H9 (cell line): ENCODE results near the gene RHOU. TPM values are rescaled to one million over a fixed set of nuclear protein-coding genes. Genes with fewer than 3 reads are reported as not detected.

Source experiments
- DNase-seq: peaks from one replicate; pipeline ENCODE4 v3.0.0-alpha.2; 2017
- H2AFZ ChIP-seq: one replicate; pipeline ENCODE4 v1.6.1; 2013; ENCODE audit warnings: mild to moderate bottlenecking, low read length, control low read depth, moderate library complexity
- H2AK5ac ChIP-seq: 2 replicates; pipeline ENCODE4 v1.6.1; 2013; ENCODE audit warnings: low read length, control low read depth, mixed read lengths; ENCODE audit not compliant: insufficient read length
- H2BK120ac ChIP-seq: one replicate; pipeline ENCODE4 v1.6.1; 2013; ENCODE audit warnings: low read depth, mild to moderate bottlenecking, low read length, control low read depth, inconsistent platforms; ENCODE audit not compliant: poor library complexity, severe bottlenecking
- H2BK12ac ChIP-seq: 2 replicates; pipeline ENCODE4 v1.6.1; 2013; ENCODE audit warnings: low read length, control low read depth, mixed read lengths, low read depth; ENCODE audit not compliant: insufficient read length
- H2BK15ac ChIP-seq: 2 replicates; pipeline ENCODE4 v1.6.1; 2013; ENCODE audit warnings: low read depth, low read length, control low read depth
- H2BK20ac ChIP-seq: one replicate; pipeline ENCODE4 v1.6.1; 2013; ENCODE audit warnings: low read depth, mild to moderate bottlenecking, low read length, control low read depth, inconsistent platforms; ENCODE audit not compliant: poor library complexity, severe bottlenecking
- H2BK5ac ChIP-seq: 2 replicates; pipeline ENCODE4 v1.6.1; 2013; ENCODE audit warnings: low read length, control low read depth, mixed read lengths; ENCODE audit not compliant: insufficient read length
- H3K14ac ChIP-seq: 2 replicates; pipeline ENCODE4 v1.6.1; 2013; ENCODE audit warnings: low read length, control low read depth; ENCODE audit not compliant: insufficient read depth
- H3K18ac ChIP-seq: 2 replicates; pipeline ENCODE4 v1.6.1; 2013; ENCODE audit warnings: low read depth, mild to moderate bottlenecking, mixed read lengths, low read length, control low read depth; ENCODE audit not compliant: insufficient read length
- H3K23ac ChIP-seq: 2 replicates; pipeline ENCODE4 v1.6.1; 2013; ENCODE audit warnings: low read length, control low read depth, mixed read lengths, low read depth; ENCODE audit not compliant: insufficient read length
- H3K23me2 ChIP-seq: 2 replicates; pipeline ENCODE4 v1.6.1; 2013; ENCODE audit warnings: low read depth, mild to moderate bottlenecking, mixed read lengths, low read length, control low read depth; ENCODE audit not compliant: insufficient read length, poor library complexity, severe bottlenecking
- H3K27ac ChIP-seq: 2 replicates; pipeline ENCODE4 v1.5.1; 2013; ENCODE audit warnings: low read length, control low read depth, mixed read lengths, low read depth; ENCODE audit not compliant: insufficient read length
- H3K27me3 ChIP-seq: 2 replicates; pipeline ENCODE4 v1.6.1; 2013; ENCODE audit warnings: low read length, control low read depth, inconsistent platforms; ENCODE audit not compliant: insufficient read depth
- H3K4ac ChIP-seq: 2 replicates; pipeline ENCODE4 v1.6.1; 2013; ENCODE audit warnings: low read depth, mild to moderate bottlenecking, control low read depth, inconsistent platforms, low read length, moderate library complexity
- H3K4me1 ChIP-seq: 2 replicates; pipeline ENCODE4 v1.6.1; 2013; ENCODE audit warnings: low read length, control low read depth, inconsistent platforms; ENCODE audit not compliant: insufficient read depth
- H3K4me2 ChIP-seq: 2 replicates; pipeline ENCODE4 v1.6.1; 2013; ENCODE audit warnings: low read length, control low read depth, mixed read lengths; ENCODE audit not compliant: insufficient read length, insufficient read depth
- H3K56ac ChIP-seq: 2 replicates; pipeline ENCODE4 v1.6.1; 2013; ENCODE audit warnings: low read depth, mild to moderate bottlenecking, mixed read lengths, low read length, control low read depth; ENCODE audit not compliant: insufficient read length
- H3K79me1 ChIP-seq: 2 replicates; pipeline ENCODE4 v1.6.1; 2013; ENCODE audit warnings: low read depth, mild to moderate bottlenecking, moderate library complexity, low read length, control low read depth, inconsistent platforms; ENCODE audit not compliant: insufficient read depth, poor library complexity, severe bottlenecking
- H3K79me2 ChIP-seq: 2 replicates; pipeline ENCODE4 v1.6.1; 2013; ENCODE audit warnings: low read length, control low read depth, inconsistent platforms; ENCODE audit not compliant: insufficient read depth
- H3K9ac ChIP-seq: 2 replicates; pipeline ENCODE4 v1.6.1; 2013; ENCODE audit warnings: low read length, control low read depth, mixed read lengths; ENCODE audit not compliant: insufficient read length; ENCODE audit errors: extremely low read depth
- H3K9me3 ChIP-seq: one replicate; pipeline ENCODE4 v1.6.1; 2013; ENCODE audit warnings: low read depth, low read length, inconsistent platforms; ENCODE audit not compliant: control insufficient read depth
- H3T11ph ChIP-seq: one replicate; pipeline ENCODE4 v1.6.1; 2013; ENCODE audit warnings: mild to moderate bottlenecking, low read length, control low read depth, inconsistent platforms
- H4K20me1 ChIP-seq: one replicate; pipeline ENCODE4 v1.6.1; 2013; ENCODE audit not compliant: control insufficient read depth, insufficient read length, insufficient read depth
- H4K5ac ChIP-seq: 2 replicates; pipeline ENCODE4 v1.6.1; 2013; ENCODE audit warnings: low read depth, mild to moderate bottlenecking, mixed read lengths, low read length, control low read depth; ENCODE audit not compliant: insufficient read length
- H4K8ac ChIP-seq: replicated peaks from 2 replicates; pipeline ENCODE4 v1.6.1; 2013; ENCODE audit warnings: low read length, control low read depth, mixed read lengths, low read depth; ENCODE audit not compliant: insufficient read length
- H4K91ac ChIP-seq: 2 replicates; pipeline ENCODE4 v1.6.1; 2013; ENCODE audit warnings: low read depth, mild to moderate bottlenecking, moderate library complexity, mixed read lengths, low read length, control low read depth; ENCODE audit not compliant: insufficient read length
- H3K27ac Mint-ChIP-seq, 3 experiments: 2 replicates in 2 of 3; 3 replicates in 1 of 3; pipeline ENCODE4 v1.8.0; 2020 to 2021; ENCODE audit warnings: mixed read lengths in 3 of 3, mild to moderate bottlenecking in 1 of 3, moderate library complexity in 1 of 3
- H3K27me3 Mint-ChIP-seq: 2 replicates; pipeline ENCODE4 v1.8.0; 2021; ENCODE audit warnings: low read depth, mild to moderate bottlenecking, moderate library complexity, mixed read lengths
- H3K36me3 Mint-ChIP-seq, 3 experiments: 2 replicates in 2 of 3; 3 replicates in 1 of 3; pipeline ENCODE4 v1.8.0; 2020 to 2021; ENCODE audit warnings: low read depth in 3 of 3, mixed read lengths in 3 of 3; ENCODE audit not compliant: insufficient read depth in 1 of 3
- H3K4me1 Mint-ChIP-seq, 2 experiments: 2 replicates each; pipeline ENCODE4 v1.8.0; 2020; ENCODE audit warnings: mixed read lengths in 2 of 2
- H3K4me3 Mint-ChIP-seq, 2 experiments: 2 replicates in 1 of 2; 3 replicates in 1 of 2; pipeline ENCODE4 v1.8.0; 2020 to 2021; ENCODE audit warnings: mild to moderate bottlenecking in 2 of 2, mixed read lengths in 2 of 2, moderate library complexity in 1 of 2
- H3K9me3 Mint-ChIP-seq, 2 experiments: 2 replicates in 1 of 2; 3 replicates in 1 of 2; pipeline ENCODE4 v1.8.0; 2020; ENCODE audit warnings: mild to moderate bottlenecking in 2 of 2, mixed read lengths in 2 of 2, moderate library complexity in 1 of 2
- CTCF ChIP-seq: fragments of 200-600 bp; sonication (generic); conservative IDR thresholded peaks from 3 replicates; pipeline ENCODE4 v1.8.0; 2021; ENCODE audit warnings: antibody characterized with exemption, mild to moderate bottlenecking
- WGBS: extraction: QIAGEN DNeasy Blood & Tissue Kit; methylation state at CpG from one replicate; pipeline ENCODE4 v1.1.7; 2013; ENCODE audit warnings: missing lambda C conversion rate, low lambda C conversion rate, mixed read lengths; ENCODE audit not compliant: insufficient read length; ENCODE audit errors: extremely low coverage; 5-methylcytosine and 5-hydroxymethylcytosine counted together
- total RNA-seq: library from RNA; stranded (reverse); gene quantifications from 2 replicates; pipeline ENCODE4 v1.2.1, GENCODE V29; 2021

Gene RHOU
- total RNA-seq, 1 experiment from 2014 or later, result 3.9 TPM

GRCh38 chr1:228795596-228795995 lies 60.3 kb downstream of the RHOU start:
- Histone ChIP-seq H3K23me2 (no peaks in the 10 kb centered on the region), H3K79me2 (no peaks in the 10 kb centered on the region), H3K14ac (peak overlapping the region; percentile 29; the same call in 1 of the 2 replicates), H2AK5ac (no peak overlapping the region), H4K20me1 (no peaks in the 10 kb centered on the region), H2AFZ (no peak overlapping the region), H3T11ph (no peak overlapping the region), H3K4me1 (no peaks in the 10 kb centered on the region), H3K23ac (no peak overlapping the region), H3K9ac (no peak overlapping the region), H2BK12ac (no peak overlapping the region), H3K27me3 (no peaks in the 10 kb centered on the region), H2BK5ac (no peak overlapping the region), H3K4ac (no peak overlapping the region), H3K18ac (no peak overlapping the region), H3K9me3 (no peaks in the 10 kb centered on the region), H3K4me2 (no peak overlapping the region), H2BK15ac (no peak overlapping the region), H2BK20ac (no peak overlapping the region), H3K27ac (no peak overlapping the region), H4K5ac (peak overlapping the region; percentile 9), H4K91ac (no peak overlapping the region), H2BK120ac (no peak overlapping the region), H4K8ac (no peak overlapping the region), H3K79me1 (no peaks in the 10 kb centered on the region), H3K56ac (no peak overlapping the region)
- no peaks in the 10 kb centered on the region for H3K36me3 Mint-ChIP-seq
- no peaks in the 10 kb centered on the region; a peak in 1 of 4 replicates for H3K4me1 Mint-ChIP-seq
- no peak for TF ChIP-seq CTCF
- no CpG with 5 or more reads among the region's 4 CpGs for WGBS
- no peaks in the 10 kb centered on the region; the same call in 1 of the 2 replicates for H3K27me3 Mint-ChIP-seq
- no peak overlapping the region; a peak in 1 of 7 replicates for H3K27ac Mint-ChIP-seq
- DNase-seq, result no peak
- H3K4me3 Mint-ChIP-seq, result no peak overlapping the region
- no peaks in the 10 kb centered on the region for H3K9me3 Mint-ChIP-seq

Other genes with a start within 250 kb of the RHOU start
- 63.4 and 67.2 TPM in 2 replicates for gene RNF187, start 248.1 kb upstream of the RHOU start, total RNA-seq